ENCODE data around the gene DCLK3. TPM values are rescaled to one million over a fixed set of nuclear protein-coding genes. Genes with fewer than 3 reads are reported as not detected.

The DCLK3 gene
- total RNA-seq, 1 donor from 2014 or later = 0.12 TPM

DNA sequence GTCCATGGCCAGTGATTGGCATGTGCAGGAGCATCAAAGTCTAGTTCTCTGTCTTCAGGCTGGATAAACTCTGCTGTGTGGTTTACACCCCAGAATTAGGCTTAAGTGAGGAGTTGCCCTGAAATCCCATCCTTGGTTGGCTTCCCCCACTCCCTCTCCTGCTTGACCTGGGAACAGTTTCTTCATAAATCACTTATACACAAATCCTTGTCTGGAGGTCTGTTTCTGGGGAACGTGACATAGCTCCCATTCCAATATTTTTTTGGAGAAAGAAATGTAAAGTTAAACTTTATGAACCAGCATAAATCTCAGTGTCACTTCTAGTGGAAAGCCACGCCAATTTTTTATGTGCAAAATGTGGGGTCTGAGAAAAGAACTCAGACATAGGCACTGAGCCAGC lies 98.2 kb downstream of the DCLK3 start:
- intact Hi-C loops (cut with DNase I) = no loop called here
- TF ChIP-seq, protein P1, sequence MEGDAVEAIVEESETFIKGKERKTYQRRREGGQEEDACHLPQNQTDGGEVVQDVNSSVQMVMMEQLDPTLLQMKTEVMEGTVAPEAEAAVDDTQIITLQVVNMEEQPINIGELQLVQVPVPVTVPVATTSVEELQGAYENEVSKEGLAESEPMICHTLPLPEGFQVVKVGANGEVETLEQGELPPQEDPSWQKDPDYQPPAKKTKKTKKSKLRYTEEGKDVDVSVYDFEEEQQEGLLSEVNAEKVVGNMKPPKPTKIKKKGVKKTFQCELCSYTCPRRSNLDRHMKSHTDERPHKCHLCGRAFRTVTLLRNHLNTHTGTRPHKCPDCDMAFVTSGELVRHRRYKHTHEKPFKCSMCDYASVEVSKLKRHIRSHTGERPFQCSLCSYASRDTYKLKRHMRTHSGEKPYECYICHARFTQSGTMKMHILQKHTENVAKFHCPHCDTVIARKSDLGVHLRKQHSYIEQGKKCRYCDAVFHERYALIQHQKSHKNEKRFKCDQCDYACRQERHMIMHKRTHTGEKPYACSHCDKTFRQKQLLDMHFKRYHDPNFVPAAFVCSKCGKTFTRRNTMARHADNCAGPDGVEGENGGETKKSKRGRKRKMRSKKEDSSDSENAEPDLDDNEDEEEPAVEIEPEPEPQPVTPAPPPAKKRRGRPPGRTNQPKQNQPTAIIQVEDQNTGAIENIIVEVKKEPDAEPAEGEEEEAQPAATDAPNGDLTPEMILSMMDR (IDR thresholded peaks at IDR 0.05) = no peak
- no peaks in the 10 kb centered on the region for H3K9me3 ChIP-seq
- no peak overlapping the region for H3K4me3 ChIP-seq
- peaks cover 2% of the 10 kb centered on the region for H3K27me3 ChIP-seq (ENCODE audit: low read depth)
- no peak for DNase-seq
- H3K4me1 ChIP-seq = no peaks in the 10 kb centered on the region
- ATAC-seq = no peak
- no peaks in the 10 kb centered on the region for H3K36me3 ChIP-seq
- H3K27ac ChIP-seq = no peak overlapping the region

- no peaks in the 10 kb centered on the region for H3K4me1 ChIP-seq
- H3K4me3 ChIP-seq = no peak overlapping the region
- TF ChIP-seq, protein P1 (IDR thresholded peaks at IDR 0.05) = no peak
- intact Hi-C loops (cut with DNase I) = no loop called here
- no peaks in the 10 kb centered on the region for H3K36me3 ChIP-seq
- H3K9me3 ChIP-seq = no peaks in the 10 kb centered on the region
- ATAC-seq = no peak
- DNase-seq = no peak
- H3K27ac ChIP-seq = no peak overlapping the region
- H3K27me3 ChIP-seq (ENCODE audit: low read depth) = peaks cover 5% of the 10 kb centered on the region
These were observed 100.6 kb downstream of the DCLK3 start for GRCh38 chr3:36663666-36664291.

DNA sequence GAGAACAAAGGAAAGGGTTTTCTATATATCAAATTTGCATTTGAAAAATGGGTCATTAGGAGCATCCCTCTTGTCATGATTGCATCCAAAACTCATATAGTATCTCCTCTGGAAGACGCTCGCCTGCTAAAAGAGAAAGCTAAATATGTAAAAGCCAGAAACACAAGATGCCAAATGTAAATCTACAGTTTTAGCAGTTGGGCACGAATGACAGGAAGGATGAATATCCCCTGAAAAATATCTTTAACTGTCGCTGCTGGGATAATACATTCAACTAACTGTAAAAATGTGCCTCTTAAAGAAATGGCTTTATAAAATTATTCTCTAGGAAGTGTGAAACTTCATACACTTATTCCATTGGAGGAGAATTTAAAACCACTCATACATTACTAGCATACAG lies 101.7 kb downstream of the DCLK3 start:
- no peak overlapping the region for H3K4me3 ChIP-seq
- intact Hi-C loops (cut with DNase I) = no loop called here
- DNase-seq (no peak), ATAC-seq (no peak)
- H3K27ac ChIP-seq = no peak overlapping the region
- H3K36me3 ChIP-seq = no peaks in the 10 kb centered on the region
- H3K27me3 ChIP-seq (ENCODE audit: low read depth) = peaks cover 5% of the 10 kb centered on the region
- TF ChIP-seq, protein P1 (IDR thresholded peaks at IDR 0.05) = no peak
- H3K9me3 ChIP-seq = no peaks in the 10 kb centered on the region
- no peaks in the 10 kb centered on the region for H3K4me1 ChIP-seq

Other genes with a start within 250 kb of the DCLK3 start
- 36.9 TPM for gene TRANK1, start 180.5 kb upstream of the DCLK3 start, total RNA-seq
- 18.4 TPM for gene EPM2AIP1, start 228.6 kb upstream of the DCLK3 start, total RNA-seq
- 26.3 TPM for gene MLH1, start 229.0 kb upstream of the DCLK3 start, total RNA-seq